Adrenal gland (tissue), 5 donors: ENCODE data around the gene IPO7.
A peak's percentile ranks its signal among the peaks of the same experiment; 100 is the strongest.

Experiments
- CTCF ChIP-seq, 6 experiments: fragments of 450-650 bp in 4 of 6; fragments of 200-600 bp in 2 of 6; sonication (generic) in 1 of 6; IDR thresholded peaks; 1 replicate in 5 of 6; 2 replicates in 1 of 6; pipeline versions ENCODE4 v1.5.1 to v1.8.0; 2016 to 2021; ENCODE audit warnings: antibody characterized with exemption in 6 of 6, mild to moderate bottlenecking in 2 of 6, moderate library complexity in 1 of 6
- POLR2A ChIP-seq, 2 donors: fragments of 450-650 bp; IDR thresholded peaks; one replicate each; pipeline ENCODE4 v1.6.1; 2017; ENCODE audit warnings: antibody characterized with exemption in 2 of 2, mild to moderate bottlenecking in 2 of 2, moderate library complexity in 1 of 2
- donor health status: DM: no; HTN: no; CAD: no.

GRCh38 chr11:9460322-9461062 lies 76.0 kb downstream of the IPO7 start, which contains the start of gene ZNF143:
- TF ChIP-seq POLR2A (IDR thresholded peaks at IDR 0.05): peak; percentile 94 to 97
- TF ChIP-seq CTCF (IDR thresholded peaks at IDR 0.05): peak in 3 of 6 experiments; percentile 27 to 57 (median 39)
